H1 (cell line): ENCODE measurements around the gene NRSN2. TPM values are rescaled to one million over a fixed set of nuclear protein-coding genes. Genes with fewer than 3 reads are reported as not detected.

Experiments
- CTCF ChIA-PET: fragments of 300-600 bp; sonication (Branson Sonifier 250); formaldehyde crosslinking; loops from one replicate; lab custom pipeline; 2021; ENCODE audit not compliant: partially characterized antibody; lab: Charles Lee
- POLR2A ChIA-PET: fragments of 300-600 bp; sonication (Branson Sonifier 250); formaldehyde crosslinking; loops from one replicate; lab custom pipeline; 2021; ENCODE audit warnings: inconsistent platforms; ENCODE audit not compliant: partially characterized antibody; lab: Charles Lee
- DNase-seq, 2 experiments: peaks; one replicate each; pipeline versions ENCODE4 v3.0.0 to v3.0.0-alpha.2; 2010 to 2022; ENCODE audit warnings: low spot score in 2 of 2, low read depth in 1 of 2, mixed read lengths in 1 of 2
- FAIRE-seq: peaks from 2 replicates; lab custom pipeline; 2011; peaks lifted over from hg19 to GRCh38; lab: Jason Lieb, UNC
- H2AFZ ChIP-seq: 2 replicates; pipeline ENCODE4 v1.8.1; 2012; ENCODE audit warnings: low read length, inconsistent platforms
- H2AK5ac ChIP-seq: 2 replicates; pipeline ENCODE4 v1.6.1; 2013; ENCODE audit warnings: low read depth, low read length
- H2BK120ac ChIP-seq: replicated peaks from 2 replicates; pipeline ENCODE3; 2013; ENCODE audit warnings: low read depth, low read length, inconsistent platforms
- H2BK12ac ChIP-seq: 2 replicates; pipeline ENCODE4 v1.6.1; 2013; ENCODE audit warnings: low read depth, low read length
- H2BK15ac ChIP-seq: 2 replicates; pipeline ENCODE4 v1.6.1; 2013; ENCODE audit warnings: low read length
- H2BK20ac ChIP-seq: 2 replicates; pipeline ENCODE4 v1.6.1; 2013; ENCODE audit warnings: low read length
- H2BK5ac ChIP-seq: 2 replicates; pipeline ENCODE4 v1.6.1; 2013; ENCODE audit warnings: low read depth, low read length
- H3K14ac ChIP-seq: 2 replicates; pipeline ENCODE4 v1.6.1; 2013; ENCODE audit warnings: inconsistent platforms; ENCODE audit not compliant: insufficient read length
- H3K18ac ChIP-seq: 2 replicates; pipeline ENCODE4 v1.6.1; 2013; ENCODE audit warnings: low read length; ENCODE audit errors: extremely low read depth
- H3K23ac ChIP-seq: 2 replicates; pipeline ENCODE4 v1.6.1; 2013; ENCODE audit warnings: inconsistent platforms; ENCODE audit not compliant: insufficient read length
- H3K23me2 ChIP-seq: 2 replicates; pipeline ENCODE4 v1.6.1; 2013; ENCODE audit warnings: low read depth, low read length
- H3K27ac ChIP-seq: 2 replicates; pipeline ENCODE4 v1.6.1; 2011; ENCODE audit warnings: low read depth, low read length, inconsistent platforms
- H3K27me3 ChIP-seq, 4 experiments: replicated peaks in 1 of 4; 1 replicate in 1 of 4; 2 replicates in 3 of 4; pipeline versions ENCODE4 v1.6.1 to v1.8.1; 2011 to 2013; ENCODE audit warnings: low read length in 3 of 4, mild to moderate bottlenecking in 3 of 4, inconsistent platforms in 2 of 4, mixed read lengths in 2 of 4, moderate library complexity in 1 of 4; ENCODE audit not compliant: control insufficient read depth in 3 of 4, insufficient read depth in 3 of 4; ENCODE audit errors: extremely low read depth in 1 of 4
- H3K36me3 ChIP-seq, 4 experiments: 2 replicates each; pipeline versions ENCODE4 v1.6.1 to v1.8.1; 2011 to 2013; ENCODE audit warnings: mild to moderate bottlenecking in 4 of 4, low read length in 3 of 4, moderate library complexity in 2 of 4, control low read depth in 1 of 4, inconsistent platforms in 1 of 4; ENCODE audit not compliant: insufficient read depth in 4 of 4, control insufficient read depth in 2 of 4
- H3K4ac ChIP-seq: replicated peaks from 2 replicates; pipeline ENCODE3; 2013; ENCODE audit warnings: low read length, low read depth, mixed read lengths, inconsistent platforms; ENCODE audit not compliant: insufficient read length
- H3K4me1 ChIP-seq, 4 experiments: replicated peaks in 1 of 4; 1 replicate in 1 of 4; 2 replicates in 3 of 4; pipeline versions ENCODE4 v1.6.1 to v1.8.1; 2011 to 2013; ENCODE audit warnings: low read length in 3 of 4, inconsistent platforms in 2 of 4, mixed read lengths in 1 of 4; ENCODE audit not compliant: insufficient read depth in 4 of 4, control insufficient read depth in 3 of 4
- H3K4me2 ChIP-seq, 2 experiments: 2 replicates each; pipeline versions ENCODE4 v1.6.1 to v1.8.1; 2011 to 2013; ENCODE audit warnings: low read depth in 2 of 2, low read length in 2 of 2, control low read depth in 1 of 2, inconsistent platforms in 1 of 2, mild to moderate bottlenecking in 1 of 2; ENCODE audit not compliant: insufficient read depth in 1 of 2
- H3K4me3 ChIP-seq, 4 experiments: fragments of 200-600, 300-600 bp in 1 of 4; sonication (generic), shearing (Covaris generic), sonication (Bioruptor Twin) in 1 of 4; 2 replicates each; pipeline versions ENCODE4 v1.5.1 to v1.8.1; 2011 to 2016; ENCODE audit warnings: low read length in 4 of 4, low read depth in 3 of 4, control low read depth in 2 of 4, inconsistent platforms in 2 of 4, mild to moderate bottlenecking in 2 of 4, mixed read lengths in 1 of 4, moderate library complexity in 1 of 4; ENCODE audit not compliant: insufficient read depth in 2 of 4; ENCODE audit errors: extremely low read depth in 1 of 4
- H3K56ac ChIP-seq: replicated peaks from 2 replicates; pipeline ENCODE3; 2013; ENCODE audit warnings: low read depth, mild to moderate bottlenecking, mixed read lengths, low read length, inconsistent platforms; ENCODE audit not compliant: insufficient read length
- H3K79me1 ChIP-seq: 2 replicates; pipeline ENCODE4 v1.6.1; 2013; ENCODE audit warnings: low read depth, low read length, control low read depth
- H3K79me2 ChIP-seq, 2 experiments: 2 replicates each; pipeline versions ENCODE4 v1.6.1 to v1.8.1; 2012 to 2013; ENCODE audit warnings: low read length in 2 of 2, mild to moderate bottlenecking in 2 of 2, inconsistent platforms in 1 of 2; ENCODE audit not compliant: insufficient read depth in 2 of 2, control insufficient read depth in 1 of 2
- H3K9ac ChIP-seq, 4 experiments: replicated peaks in 1 of 4; 1 replicate in 1 of 4; 2 replicates in 3 of 4; pipeline versions ENCODE4 v1.6.1 to v1.8.1; 2011 to 2013; ENCODE audit warnings: low read depth in 3 of 4, low read length in 3 of 4, control low read depth in 2 of 4, mild to moderate bottlenecking in 2 of 4, moderate library complexity in 2 of 4, inconsistent platforms in 1 of 4; ENCODE audit errors: extremely low read depth in 1 of 4
- H3K9me3 ChIP-seq, 2 experiments: 2 replicates each; pipeline versions ENCODE4 v1.6.1 to v1.8.1; 2012 to 2013; ENCODE audit warnings: mild to moderate bottlenecking in 2 of 2, moderate library complexity in 2 of 2, control low read depth in 1 of 2, inconsistent platforms in 1 of 2, low read depth in 1 of 2, low read length in 1 of 2, mixed read lengths in 1 of 2; ENCODE audit not compliant: insufficient read depth in 2 of 2
- H4K20me1 ChIP-seq, 2 experiments: replicated peaks in 1 of 2; 2 replicates each; pipeline versions ENCODE3 to v1.8.1; 2011 to 2013; ENCODE audit warnings: inconsistent platforms in 2 of 2, low read length in 2 of 2, mild to moderate bottlenecking in 1 of 2; ENCODE audit not compliant: insufficient read depth in 2 of 2, control insufficient read depth in 1 of 2
- H4K5ac ChIP-seq: 2 replicates; pipeline ENCODE4 v1.6.1; 2013; ENCODE audit warnings: low read length, low read depth, mixed read lengths, inconsistent platforms; ENCODE audit not compliant: insufficient read length
- H4K8ac ChIP-seq: 2 replicates; pipeline ENCODE4 v1.8.0; 2013; ENCODE audit warnings: mild to moderate bottlenecking, moderate library complexity, low read length, inconsistent platforms; ENCODE audit not compliant: insufficient read depth; ENCODE audit errors: extremely low read depth
- H4K91ac ChIP-seq: replicated peaks from 2 replicates; pipeline ENCODE3; 2013; ENCODE audit warnings: low read length, mixed read lengths, inconsistent platforms; ENCODE audit not compliant: insufficient read length
- BACH1 ChIP-seq: IDR thresholded peaks from 2 replicates; pipeline ENCODE4 v1.6.1; 2012; ENCODE audit warnings: low read length, improper control_type of control experiment
- CHD2 ChIP-seq: IDR thresholded peaks from 2 replicates; pipeline ENCODE4 v1.6.1; 2012; ENCODE audit warnings: low read length, improper control_type of control experiment
- CREB1 ChIP-seq: IDR thresholded peaks from 2 replicates; pipeline ENCODE4 v1.6.1; 2012; ENCODE audit warnings: inconsistent platforms
- EZH2 ChIP-seq: fragments of 200-600 bp; sonication (generic); IDR thresholded peaks from 2 replicates; pipeline ENCODE4 v1.7.1; 2012; ENCODE audit warnings: low read depth, mild to moderate bottlenecking, moderate library complexity, low read length, inconsistent platforms; ENCODE audit not compliant: severe bottlenecking
- GTF2F1 ChIP-seq: IDR thresholded peaks from 2 replicates; pipeline ENCODE4 v1.6.1; 2012; ENCODE audit warnings: low read depth, low read length, improper control_type of control experiment, borderline replicate concordance
- JUND ChIP-seq: IDR thresholded peaks from 2 replicates; pipeline ENCODE4 v1.6.1; 2011; ENCODE audit warnings: mild to moderate bottlenecking, improper control_type of control experiment, low read length
- POU5F1 ChIP-seq: IDR thresholded peaks from 2 replicates; pipeline ENCODE4 v1.6.1; 2011; ENCODE audit warnings: low read depth, mild to moderate bottlenecking, low read length, moderate library complexity
- RAD21 ChIP-seq, 2 experiments: IDR thresholded peaks in 1 of 2; conservative IDR thresholded peaks in 1 of 2; 2 replicates each; pipeline ENCODE4 v1.6.1; 2011; ENCODE audit warnings: low read depth in 2 of 2, low read length in 2 of 2, improper control_type of control experiment in 1 of 2, inconsistent platforms in 1 of 2, mild to moderate bottlenecking in 1 of 2, moderate library complexity in 1 of 2
- SP1 ChIP-seq: IDR thresholded peaks from 2 replicates; pipeline ENCODE4 v1.6.1; 2011; ENCODE audit warnings: low read depth, low read length
- SP4 ChIP-seq: IDR thresholded peaks from 2 replicates; pipeline ENCODE4 v1.6.1; 2012; ENCODE audit warnings: low read length, inconsistent platforms
- SUZ12 ChIP-seq: fragments of 200-600 bp; sonication (generic); IDR thresholded peaks from 2 replicates; pipeline ENCODE4 v1.6.1; 2012; ENCODE audit warnings: mild to moderate bottlenecking, inconsistent platforms, low read length, moderate library complexity, mixed read lengths
- TCF12 ChIP-seq: IDR thresholded peaks from 2 replicates; pipeline ENCODE4 v1.6.1; 2011; ENCODE audit warnings: low read depth, mild to moderate bottlenecking, low read length
- WGBS, 2 experiments: shearing (Covaris generic) in 1 of 2; methylation state at CpG; one replicate each; pipeline versions ENCODE4 v1.1.6 to v1.1.7; 2013 to 2015; ENCODE audit warnings: low lambda C conversion rate in 2 of 2, mixed read lengths in 2 of 2, inconsistent platforms in 1 of 2, low coverage in 1 of 2, missing lambda C conversion rate in 1 of 2; ENCODE audit not compliant: insufficient replicate concordance in 2 of 2, insufficient coverage in 1 of 2, insufficient read length in 1 of 2; ENCODE audit errors: extremely low coverage in 1 of 2, missing lambda C conversion rate in 1 of 2; 5-methylcytosine and 5-hydroxymethylcytosine counted together
- polyA plus RNA-seq, 7 experiments: library from polyadenylated mRNA; depleted of rRNA in 3 of 7; stranded (reverse) in 5 of 7; unstranded in 2 of 7; fragments of >200 nt in 5 of 7; fragments of 200-250 nt in 2 of 7; gene quantifications; 1 replicate in 5 of 7; 2 replicates in 1 of 7; 4 replicates in 1 of 7; pipeline versions ENCODE4 v1.2.1 to v1.2.3, GENCODE V29; 2011 to 2013; ENCODE audit warnings: missing spikeins in 2 of 7, mixed read lengths in 2 of 7
- total RNA-seq: library from RNA; stranded (reverse); fragmentation: NEBNext Ultra II Directional; extraction: Animal tissue kit (Norgen Biotek cat#: 25700); gene quantifications from 2 replicates; pipeline ENCODE4 v1.2.1, GENCODE V29; 2021

The NRSN2 gene
- total and polyA plus RNA-seq, 2 of the 8 experiments (the other 6 are each of a cell fraction or from before 2014, with no cell fraction given), result 19.4 to 33.3 TPM

DNA sequence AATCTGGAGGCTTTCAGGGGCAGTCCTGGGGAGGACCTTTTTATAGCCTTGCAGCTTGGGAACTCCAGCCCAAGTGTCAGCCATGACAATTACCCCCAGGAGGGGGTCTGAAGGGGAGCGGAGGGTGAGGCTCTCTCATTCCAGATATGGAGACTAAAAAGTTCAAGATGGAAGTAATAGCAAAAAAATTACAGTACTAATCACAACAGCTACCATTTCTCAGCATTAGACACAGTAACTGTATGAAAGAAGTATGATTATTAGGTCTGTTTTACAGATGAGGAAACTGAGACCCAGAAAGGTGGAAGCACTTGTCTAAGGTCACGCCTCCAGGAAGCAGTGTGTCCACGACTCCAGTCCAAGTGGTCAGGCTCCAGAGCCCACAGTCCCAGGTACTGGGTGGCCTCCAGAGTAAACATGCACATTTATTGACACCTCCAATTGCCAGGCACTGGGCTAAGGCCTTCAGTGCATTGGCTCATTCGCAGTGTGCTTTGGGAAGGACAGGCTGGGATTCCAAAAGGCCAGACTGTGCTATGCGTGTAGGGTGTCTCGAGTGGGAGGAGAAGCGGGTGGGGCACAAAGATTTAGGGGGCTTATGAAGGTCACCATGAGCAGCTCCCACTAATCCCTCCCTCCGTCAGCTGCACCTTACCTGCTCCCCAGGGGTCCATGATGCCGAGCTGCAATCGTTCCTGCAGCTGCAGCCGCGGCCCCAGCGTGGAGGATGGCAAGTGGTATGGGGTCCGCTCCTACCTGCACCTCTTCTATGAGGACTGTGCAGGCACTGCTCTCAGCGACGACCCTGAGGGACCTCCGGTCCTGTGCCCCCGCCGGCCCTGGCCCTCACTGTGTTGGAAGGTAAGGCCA is 2.3 kb downstream of the NRSN2 start:
- Histone ChIP-seq H3K4me1 (peaks cover 0 to 12% (median 8%) of the 10 kb centered on the region in 4 experiments; a peak in 4 of 7 replicates), H3K36me3 (no peaks in the 10 kb centered on the region), H4K5ac (no peak overlapping the region), H3K79me2 (no peaks in the 10 kb centered on the region), H3K23me2 (peaks cover 16% of the 10 kb centered on the region), H3K14ac (no peak overlapping the region), H4K91ac (no peak overlapping the region), H2AK5ac (no peak overlapping the region; the same call in 1 of the 2 replicates), H3K4me3 (peak overlapping the region in 1 of 4 experiments; percentile 90; a peak in 2 of 8 replicates), H2AFZ (no peak overlapping the region), H2BK20ac (no peak overlapping the region), H4K8ac (no peak overlapping the region), H3K4me2 (peak overlapping the region; percentile 97; a peak in 3 of 4 replicates), H3K18ac (no peak overlapping the region), H3K9me3 (no peaks in the 10 kb centered on the region), H2BK15ac (0 out of 2 replicates have a peak overlapping the region, but pooled peaks have one; percentile 29), H4K20me1 (peaks cover 2% of the 10 kb centered on the region in 2 experiments), H3K79me1 (peaks cover 3% of the 10 kb centered on the region; the same call in 1 of the 2 replicates), H3K56ac (no peak overlapping the region), H3K9ac (no peak overlapping the region), H3K4ac (no peak overlapping the region), H2BK5ac (no peak overlapping the region; the same call in 1 of the 2 replicates), H2BK120ac (no peak overlapping the region), H2BK12ac (no peak overlapping the region), H3K27me3 (peaks cover 0 to 3% (median 0%) of the 10 kb centered on the region in 4 experiments; a peak in 3 of 7 replicates), H3K27ac (no peak overlapping the region), H3K23ac (no peak overlapping the region)
- ChIA-PET CTCF (interaction anchor here (0.6 to 1.9 kb wide), 6 partner anchors 19 to 421 kb away, joined by 3 to 4 read pairs (median 4); no protein-coding TSS in a partner anchor), POLR2A (interaction anchor here (1.2 to 5.7 kb wide), 5 partner anchors 12 to 94 kb away, joined by 4 to 36 read pairs (median 13); partner anchors contain the start of genes SOX12 and TRIB3)
- DNase-seq (no peak), FAIRE-seq (no peak)
- WGBS, 2 experiments, result 94% methylated on average over 19 of the region's 19 CpGs; no CpG with 5 or more reads in 1 of the 2 experiments
- TF ChIP-seq POU5F1 (no peak), BACH1 (no peak), EZH2 (no peak), GTF2F1 (no peak), SP1 (no peak), TCF12 (no peak), CREB1 (no peak), RAD21 (IDR thresholded peaks at IDR 0.05 in 1 of 2, conservative IDR thresholded peaks at IDR 0.05 in 1 of 2; ENCODE audit: low read depth in 2 of 2, low read length in 2 of 2) (no peak), SUZ12 (no peak), SP4 (no peak), JUND (no peak), CHD2 (no peak)
